G401.6 (cell line): ENCODE results near the gene SERPINA9.

Source experiments
- FAIRE-seq: peaks from 2 replicates; lab custom pipeline; 2012; peaks lifted over from hg19 to GRCh38; lab: Jason Lieb, UNC

Gene SERPINA9

GRCh38 chr14:94462219-94462551, 13.8 kb downstream of the SERPINA9 start:
- FAIRE-seq = no peak

GRCh38 chr14:94461526-94462218, 14.3 kb downstream of the SERPINA9 start:
- FAIRE-seq = no peak

- no peak for FAIRE-seq
Measured at GRCh38 chr14:94460631-94461416, 15.2 kb downstream of the SERPINA9 start.

- no peak for FAIRE-seq
Measured at GRCh38 chr14:94458558-94459205, 17.3 kb downstream of the SERPINA9 start.

GRCh38 chr14:94458096-94458495, 17.9 kb downstream of the SERPINA9 start:
- FAIRE-seq = no peak

- FAIRE-seq = no peak
Measured at GRCh38 chr14:94455928-94456327, 20.1 kb downstream of the SERPINA9 start.

GRCh38 chr14:94451826-94452225, 24.2 kb downstream of the SERPINA9 start:
- no peak for FAIRE-seq

- FAIRE-seq = no peak
Measured at GRCh38 chr14:94451091-94451771, 24.8 kb downstream of the SERPINA9 start.

- no peak for FAIRE-seq
Measured at GRCh38 chr14:94450722-94451090, 25.3 kb downstream of the SERPINA9 start.

GRCh38 chr14:94449930-94450329, 26.1 kb downstream of the SERPINA9 start:
- no peak for FAIRE-seq

- FAIRE-seq = no peak
Measured at GRCh38 chr14:94448071-94448808, 27.8 kb downstream of the SERPINA9 start.

GRCh38 chr14:94447206-94447605, 28.8 kb downstream of the SERPINA9 start:
- no peak for FAIRE-seq

GRCh38 chr14:94446126-94446525, 29.9 kb downstream of the SERPINA9 start:
- FAIRE-seq = no peak

- no peak for FAIRE-seq
Measured at GRCh38 chr14:94445003-94445402, 31.0 kb downstream of the SERPINA9 start.

GRCh38 chr14:94441531-94442205, 34.3 kb downstream of the SERPINA9 start:
- FAIRE-seq = no peak

- no peak for FAIRE-seq
Measured at GRCh38 chr14:94441130-94441529, 34.9 kb downstream of the SERPINA9 start.

GRCh38 chr14:94439453-94440057, 36.4 kb downstream of the SERPINA9 start:
- no peak for FAIRE-seq

GRCh38 chr14:94428610-94429009, 47.4 kb downstream of the SERPINA9 start:
- FAIRE-seq = no peak

GRCh38 chr14:94427016-94427613, 48.9 kb downstream of the SERPINA9 start:
- no peak for FAIRE-seq

- FAIRE-seq = no peak
Measured at GRCh38 chr14:94426526-94426925, 49.5 kb downstream of the SERPINA9 start.

- FAIRE-seq = no peak
Measured at GRCh38 chr14:94424371-94424770, 51.6 kb downstream of the SERPINA9 start.
